Muscle of leg (tissue), 11 donors: ENCODE results near the gene MICU1. TPM values are rescaled to one million over a fixed set of nuclear protein-coding genes. Genes with fewer than 3 reads are reported as not detected.

ENCODE experiments used
- DNase-seq: peaks from one replicate; pipeline ENCODE4 v3.0.0; 2013
- H3K27ac ChIP-seq: one replicate; pipeline ENCODE4 v1.5.1; 2013; ENCODE audit warnings: mild to moderate bottlenecking, low read length, control low read depth
- H3K27me3 ChIP-seq: one replicate; pipeline ENCODE4 v1.6.1; 2013; ENCODE audit warnings: low read length; ENCODE audit not compliant: control insufficient read depth, insufficient read depth
- H3K36me3 ChIP-seq: one replicate; pipeline ENCODE4 v1.6.1; 2013; ENCODE audit warnings: low read length; ENCODE audit not compliant: control insufficient read depth, insufficient read depth
- H3K4me1 ChIP-seq: one replicate; pipeline ENCODE4 v1.6.1; 2013; ENCODE audit warnings: low read length; ENCODE audit not compliant: control insufficient read depth, insufficient read depth
- H3K4me3 ChIP-seq: one replicate; pipeline ENCODE4 v1.5.1; 2013; ENCODE audit warnings: low read length, control low read depth
- H3K9me3 ChIP-seq: replicated peaks from 2 replicates; pipeline ENCODE4 v1.6.1; 2013; ENCODE audit warnings: low read depth, low read length; ENCODE audit not compliant: control insufficient read depth
- WGBS: methylation state at CpG from one replicate; pipeline ENCODE4 v1.1.5; 2013; ENCODE audit warnings: missing lambda C conversion rate; ENCODE audit not compliant: insufficient coverage; 5-methylcytosine and 5-hydroxymethylcytosine counted together
- polyA plus RNA-seq, 8 donors: library from polyadenylated mRNA; unstranded; fragments of 120-200 nt; gene quantifications; one replicate each; pipeline versions ENCODE4 v1.2.1 to v1.2.3, GENCODE V29; 2013; ENCODE audit warnings: inconsistent platforms in 1 of 8, low replicate concordance in 1 of 8; ENCODE audit not compliant: insufficient read length in 8 of 8, insufficient read depth in 1 of 8
- total RNA-seq: library from RNA; stranded (reverse); fragments of 120-200 nt; gene quantifications from one replicate; pipeline ENCODE4 v1.2.4, GENCODE V29; 2013

The MICU1 gene
- total and polyA plus RNA-seq, 9 donors: 67.7 to 129 (median 81.6) TPM

DNA sequence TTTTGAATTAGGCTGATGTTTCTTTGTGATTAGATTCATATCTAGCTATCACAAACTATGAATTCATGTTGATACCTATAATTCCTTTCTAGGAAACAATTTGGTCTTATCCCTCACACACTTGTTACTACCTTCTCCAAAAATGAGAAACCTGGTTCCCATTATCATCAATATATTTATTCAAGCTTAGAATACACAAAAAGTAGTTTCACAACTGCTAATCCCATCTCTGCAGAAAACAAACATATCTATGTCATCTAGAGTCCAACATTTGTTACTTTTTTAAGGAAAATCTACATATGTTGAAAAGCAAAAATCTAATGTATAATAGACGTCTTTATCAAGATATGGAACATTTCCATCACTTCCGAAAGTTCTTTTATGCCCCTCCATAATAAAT is 110.4 kb downstream of the MICU1 start:
- H3K9me3 ChIP-seq: peaks cover 2% of the 10 kb centered on the region
- no peak overlapping the region for H3K27ac ChIP-seq
- no peaks in the 10 kb centered on the region for H3K4me1 ChIP-seq
- H3K36me3 ChIP-seq: no peaks in the 10 kb centered on the region
- no peak for DNase-seq
- H3K27me3 ChIP-seq: no peaks in the 10 kb centered on the region
- no peak overlapping the region for H3K4me3 ChIP-seq
- WGBS: no CpG with 5 or more reads among the region's 2 CpGs

DNA sequence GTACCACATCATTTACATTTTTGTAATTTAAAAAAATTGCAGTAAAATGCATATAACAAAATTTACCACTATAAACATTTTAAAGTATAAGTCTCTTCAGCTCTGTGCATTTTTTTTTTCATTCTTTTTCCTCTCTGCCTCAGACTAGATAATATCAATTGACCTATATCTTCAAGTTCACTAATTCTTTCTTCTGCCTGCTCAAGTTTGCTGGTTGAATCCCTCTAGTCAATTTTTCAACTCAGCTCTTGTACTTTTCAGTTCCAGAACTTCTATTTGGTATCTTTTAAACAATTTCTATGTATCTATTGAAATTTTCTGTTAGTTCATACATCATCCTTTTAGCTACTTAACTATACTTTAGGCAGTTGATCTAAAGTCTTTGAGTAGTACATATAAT is 112.0 kb downstream of the MICU1 start:
- H3K27ac ChIP-seq: no peak overlapping the region
- H3K36me3 ChIP-seq: no peaks in the 10 kb centered on the region
- DNase-seq: no peak
- peaks cover 2% of the 10 kb centered on the region for H3K9me3 ChIP-seq
- H3K27me3 ChIP-seq: no peaks in the 10 kb centered on the region
- H3K4me1 ChIP-seq: no peaks in the 10 kb centered on the region
- no peak overlapping the region for H3K4me3 ChIP-seq

DNA sequence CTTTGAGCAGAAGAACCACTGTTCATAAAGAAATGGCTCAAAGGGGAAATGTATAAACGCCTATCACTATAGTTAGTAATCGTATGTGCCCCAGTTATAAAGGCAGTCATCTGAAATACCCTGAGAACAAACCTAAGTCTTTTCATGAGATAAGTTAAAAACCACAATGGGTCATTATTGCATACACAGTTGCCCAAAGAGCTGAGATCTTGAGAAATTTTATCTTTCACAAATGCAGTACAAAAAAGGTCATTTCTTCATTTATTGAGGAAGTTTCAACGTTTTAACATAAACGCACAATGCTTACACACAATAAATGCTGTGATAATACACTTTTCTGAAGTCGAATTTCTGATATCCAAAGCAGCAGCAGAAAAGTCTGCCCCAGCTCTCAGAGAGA is 114.4 kb downstream of the MICU1 start:
- H3K4me1 ChIP-seq: no peaks in the 10 kb centered on the region
- no peak overlapping the region for H3K27ac ChIP-seq
- no peak overlapping the region for H3K4me3 ChIP-seq
- peaks cover 2% of the 10 kb centered on the region for H3K36me3 ChIP-seq
- no peaks in the 10 kb centered on the region for H3K27me3 ChIP-seq
- H3K9me3 ChIP-seq: peaks cover 2% of the 10 kb centered on the region
- WGBS: 88% methylated on average over 2 of the region's 5 CpGs
- no peak for DNase-seq

DNA sequence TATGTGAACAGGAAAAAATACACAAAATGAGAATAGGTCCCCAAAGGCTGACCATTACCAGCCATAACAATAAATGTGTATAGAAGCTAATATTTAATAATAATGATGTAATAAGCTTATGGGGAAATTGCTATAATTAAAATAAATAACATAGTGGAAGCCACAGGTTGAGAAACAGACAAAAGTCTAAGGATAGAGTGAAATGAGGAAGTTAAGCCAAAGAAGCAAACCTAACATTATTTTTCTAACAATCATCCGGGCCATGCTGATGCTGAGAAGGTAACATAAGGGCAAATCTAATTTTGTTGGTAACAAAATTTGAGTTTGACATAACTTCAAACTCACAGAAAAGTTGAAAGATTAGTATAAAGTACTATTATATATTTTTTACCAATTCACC is 115.9 kb downstream of the MICU1 start:
- WGBS: no CpG with 5 or more reads among the region's 1 CpG
- no peak overlapping the region for H3K27ac ChIP-seq
- no peak overlapping the region for H3K4me3 ChIP-seq
- DNase-seq: no peak
- H3K36me3 ChIP-seq: peaks cover 5% of the 10 kb centered on the region
- peaks cover 2% of the 10 kb centered on the region for H3K9me3 ChIP-seq
- H3K4me1 ChIP-seq: no peaks in the 10 kb centered on the region
- H3K27me3 ChIP-seq: no peaks in the 10 kb centered on the region

DNA sequence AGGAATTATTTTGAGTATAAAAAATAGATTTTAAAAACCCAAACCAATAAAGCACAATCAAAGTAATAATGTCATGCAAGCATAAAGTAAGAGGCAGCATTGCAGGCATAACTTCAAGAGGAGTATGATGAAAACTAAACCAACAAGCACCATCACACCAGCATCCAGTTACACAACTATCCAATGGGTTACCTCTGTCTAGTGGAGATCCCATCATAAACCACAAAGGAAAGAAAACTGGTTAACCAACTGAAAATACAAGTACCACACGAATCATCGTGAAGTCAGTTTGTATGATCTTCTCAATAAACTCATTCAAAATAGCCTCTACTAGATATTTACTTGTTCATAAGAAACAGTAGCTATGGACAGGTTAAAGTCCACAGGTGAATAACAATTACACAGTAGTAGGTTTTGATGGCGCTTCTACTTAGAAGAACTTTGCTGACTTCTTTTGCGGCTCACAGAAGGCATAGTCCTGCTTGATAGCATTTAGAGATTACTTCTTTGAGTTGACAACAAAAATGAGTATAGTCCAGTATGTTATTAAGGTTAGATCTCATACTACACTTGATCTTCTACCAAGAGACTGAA is 116.6 kb downstream of the MICU1 start:
- 100% methylated on average over 1 of the region's 4 CpGs for WGBS
- no peak overlapping the region for H3K27ac ChIP-seq
- peaks cover 2% of the 10 kb centered on the region for H3K9me3 ChIP-seq
- DNase-seq: no peak
- peaks cover 5% of the 10 kb centered on the region for H3K36me3 ChIP-seq
- H3K4me3 ChIP-seq: no peak overlapping the region
- H3K4me1 ChIP-seq: no peaks in the 10 kb centered on the region
- H3K27me3 ChIP-seq: no peaks in the 10 kb centered on the region

DNA sequence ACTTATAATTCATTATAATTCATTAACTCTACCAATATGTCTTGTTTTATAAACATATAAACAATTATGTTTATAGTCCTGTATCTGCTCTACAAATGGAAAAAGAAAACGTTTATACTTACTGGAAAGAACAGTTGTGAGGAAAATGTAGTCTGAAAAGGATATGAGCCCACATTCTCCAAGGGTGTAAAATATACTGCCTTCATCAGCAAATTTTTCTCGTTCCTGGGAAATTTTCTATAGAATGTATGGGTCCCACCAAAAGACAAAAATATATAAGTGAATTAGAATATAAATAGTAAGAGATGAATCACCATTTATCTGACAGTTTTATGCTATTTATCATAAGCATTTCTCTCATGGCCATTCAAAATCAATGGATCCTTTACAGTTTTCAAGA is 117.8 kb downstream of the MICU1 start:
- no peak overlapping the region for H3K4me3 ChIP-seq
- H3K27ac ChIP-seq: no peak overlapping the region
- whole genome bisulfite sequencing: no CpG with 5 or more reads among the region's 2 CpGs
- no peaks in the 10 kb centered on the region for H3K4me1 ChIP-seq
- DNase-seq: no peak
- H3K27me3 ChIP-seq: no peaks in the 10 kb centered on the region
- H3K36me3 ChIP-seq: peaks cover 5% of the 10 kb centered on the region
- peaks cover 6% of the 10 kb centered on the region for H3K9me3 ChIP-seq

DNA sequence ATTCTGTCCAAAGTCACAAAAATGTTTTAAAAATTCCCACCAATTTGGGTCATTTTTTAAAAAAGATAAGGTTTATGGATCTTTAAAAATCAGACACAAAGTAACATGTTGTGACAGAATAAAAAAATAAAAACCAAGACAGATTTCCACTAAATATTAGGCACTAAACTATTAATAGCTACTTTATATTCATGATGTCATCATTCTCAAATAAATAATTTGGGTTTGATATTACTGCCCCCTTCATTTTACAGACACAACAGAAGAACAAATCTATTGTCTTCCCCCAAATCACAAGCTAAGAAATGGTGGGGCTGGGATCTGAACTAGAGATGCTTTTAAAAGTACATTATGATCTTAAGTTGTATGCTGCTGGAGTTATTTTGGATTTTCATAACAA is 119.4 kb downstream of the MICU1 start:
- no peak overlapping the region for H3K27ac ChIP-seq
- no peaks in the 10 kb centered on the region for H3K4me1 ChIP-seq
- no peak for DNase-seq
- H3K4me3 ChIP-seq: no peak overlapping the region
- H3K36me3 ChIP-seq: peaks cover 5% of the 10 kb centered on the region
- H3K27me3 ChIP-seq: no peaks in the 10 kb centered on the region
- peaks cover 6% of the 10 kb centered on the region for H3K9me3 ChIP-seq

DNA sequence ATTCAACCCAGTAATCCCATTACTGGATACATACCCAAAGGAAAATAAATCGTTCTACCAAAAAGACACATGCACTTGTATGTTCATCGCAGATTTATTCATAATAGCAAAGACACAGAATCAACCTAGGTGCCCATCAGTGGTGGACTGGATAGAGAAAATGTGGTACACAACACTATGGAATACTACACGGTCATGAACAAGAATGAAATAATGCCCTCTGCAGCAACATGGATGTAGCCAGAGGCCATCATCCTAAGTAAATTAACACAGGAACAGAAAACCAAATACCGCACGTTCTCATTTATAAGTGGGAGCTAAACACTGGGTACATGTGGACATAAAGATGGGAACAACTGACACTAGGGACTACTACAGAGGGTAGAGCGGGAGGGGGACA is 120.4 kb downstream of the MICU1 start:
- H3K9me3 ChIP-seq: peaks cover 6% of the 10 kb centered on the region
- no CpG with 5 or more reads among the region's 6 CpGs for WGBS
- H3K27ac ChIP-seq: no peak overlapping the region
- no peaks in the 10 kb centered on the region for H3K4me1 ChIP-seq
- H3K27me3 ChIP-seq: no peaks in the 10 kb centered on the region
- peaks cover 5% of the 10 kb centered on the region for H3K36me3 ChIP-seq
- H3K4me3 ChIP-seq: no peak overlapping the region
- DNase-seq: no peak

DNA sequence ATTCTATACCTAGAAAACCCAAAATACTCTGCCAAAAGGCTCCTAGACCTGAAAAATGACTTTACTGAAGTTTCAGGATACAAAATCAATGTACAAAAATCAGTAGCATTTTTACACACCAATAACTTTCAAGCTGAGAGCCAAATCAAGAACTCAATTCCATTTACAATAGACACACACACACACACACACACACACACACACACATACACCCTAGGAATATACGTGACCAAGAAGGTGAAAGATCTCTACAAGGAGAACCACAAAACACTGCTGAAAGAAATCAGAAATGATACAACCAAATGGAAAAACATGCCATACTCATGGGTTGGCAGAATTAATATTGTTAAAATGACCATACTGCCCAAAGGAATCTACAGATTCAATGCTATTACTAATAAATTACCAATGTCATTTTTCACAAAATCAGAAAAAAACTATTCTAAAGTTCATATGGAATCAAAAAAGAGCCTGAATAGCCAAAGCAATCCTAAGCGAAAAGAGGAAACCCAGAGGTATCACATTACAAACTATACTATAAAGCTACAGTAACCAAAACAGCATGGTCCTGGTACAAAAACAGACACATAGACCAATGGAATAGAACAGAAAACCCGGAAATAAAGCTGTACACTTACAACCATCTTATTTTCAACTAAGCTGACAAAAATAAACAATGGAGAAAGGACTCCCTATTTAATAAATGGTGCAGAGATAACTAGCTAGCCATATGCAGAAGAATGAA is 122.0 kb downstream of the MICU1 start:
- no peaks in the 10 kb centered on the region for H3K27me3 ChIP-seq
- WGBS: no CpG with 5 or more reads among the region's 3 CpGs
- no peak overlapping the region for H3K27ac ChIP-seq
- DNase-seq: no peak
- H3K4me3 ChIP-seq: no peak overlapping the region
- peaks cover 5% of the 10 kb centered on the region for H3K36me3 ChIP-seq
- H3K9me3 ChIP-seq: peaks cover 6% of the 10 kb centered on the region
- H3K4me1 ChIP-seq: no peaks in the 10 kb centered on the region

DNA sequence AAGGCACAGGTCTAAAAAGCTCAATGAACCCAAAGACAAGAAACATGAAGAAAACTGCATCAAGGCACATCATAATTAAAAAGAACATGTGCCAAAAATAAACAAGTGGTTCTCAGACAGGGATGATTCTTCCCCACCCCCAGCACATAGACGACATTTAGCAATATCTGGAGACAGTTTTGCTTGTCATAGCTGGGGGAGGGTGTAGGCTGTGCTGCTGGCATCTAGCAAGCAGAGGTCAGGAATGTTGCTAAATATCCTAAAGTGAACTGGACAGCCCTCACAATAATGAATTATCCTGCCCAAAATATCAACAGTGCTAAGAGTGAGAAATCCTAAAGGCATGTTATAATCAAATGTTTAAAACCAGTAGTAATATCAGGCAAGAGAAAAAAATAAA is 122.6 kb downstream of the MICU1 start:
- H3K9me3 ChIP-seq: peaks cover 6% of the 10 kb centered on the region
- no peak for DNase-seq
- no CpG with 5 or more reads among the region's 1 CpG for WGBS
- no peaks in the 10 kb centered on the region for H3K4me1 ChIP-seq
- no peak overlapping the region for H3K4me3 ChIP-seq
- peaks cover 5% of the 10 kb centered on the region for H3K36me3 ChIP-seq
- H3K27ac ChIP-seq: no peak overlapping the region
- no peaks in the 10 kb centered on the region for H3K27me3 ChIP-seq

DNA sequence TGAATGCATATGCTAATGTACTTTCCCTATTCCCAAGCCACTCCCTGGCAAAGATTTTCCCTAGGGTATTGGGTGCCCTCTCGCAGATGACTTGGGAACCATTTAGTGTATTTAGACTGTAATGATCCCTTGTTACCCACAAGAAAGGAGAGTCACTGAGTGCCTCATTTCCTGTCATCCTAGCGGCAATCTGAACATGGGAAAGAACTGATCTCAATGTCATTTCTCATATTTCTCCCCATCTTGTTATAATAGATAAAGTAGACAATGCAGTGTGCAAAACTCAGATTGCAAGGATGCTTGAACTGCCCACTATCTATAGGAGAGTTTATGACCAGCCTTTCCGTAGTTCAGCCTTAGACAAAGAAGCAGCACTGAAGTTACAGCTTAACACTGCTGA is 123.3 kb downstream of the MICU1 start:
- peaks cover 4% of the 10 kb centered on the region for H3K36me3 ChIP-seq
- no peak overlapping the region for H3K27ac ChIP-seq
- H3K4me1 ChIP-seq: no peaks in the 10 kb centered on the region
- no peak overlapping the region for H3K4me3 ChIP-seq
- H3K9me3 ChIP-seq: peaks cover 6% of the 10 kb centered on the region
- no peaks in the 10 kb centered on the region for H3K27me3 ChIP-seq
- DNase-seq: no peak
- WGBS: no CpG with 5 or more reads among the region's 3 CpGs
